Calu3 (cell line): ENCODE data around the gene DDX51. TPM values are rescaled to one million over a fixed set of nuclear protein-coding genes. Genes with fewer than 3 reads are reported as not detected.
"Not testable (repeated sequence)": the region's sequence is repeated elsewhere in the genome, so short reads cannot be mapped to it uniquely, and the experiment has no call there.

Experiments used
- BruUV-seq: library from RNA; stranded (reverse); fragments of 400-500 nt; replicated peaks from 2 replicates; lab custom pipeline; 2021; lab: Mats Ljungman, UMichigan
- CTCF ChIA-PET: fragments of 300-600 bp; sonication (Branson Sonifier 250); formaldehyde crosslinking; loops from one replicate; lab custom pipeline; 2022; ENCODE audit warnings: antibody characterized with exemption; lab: Charles Lee
- DNase-seq: peaks from one replicate; pipeline ENCODE4 v3.0.0; 2022
- H3K27ac Mint-ChIP-seq: one replicate; pipeline ENCODE4 v1.8.0; 2022; ENCODE audit warnings: mixed read lengths; ENCODE audit not compliant: unreplicated experiment
- H3K27me3 Mint-ChIP-seq: one replicate; pipeline ENCODE4 v1.8.0; 2022; ENCODE audit warnings: mixed read lengths; ENCODE audit not compliant: unreplicated experiment
- H3K36me3 Mint-ChIP-seq: one replicate; pipeline ENCODE4 v1.8.0; 2022; ENCODE audit warnings: mild to moderate bottlenecking, moderate library complexity, mixed read lengths; ENCODE audit not compliant: insufficient read depth, unreplicated experiment
- H3K4me1 Mint-ChIP-seq: one replicate; pipeline ENCODE4 v1.8.0; 2022; ENCODE audit warnings: mild to moderate bottlenecking, low read depth, mixed read lengths; ENCODE audit not compliant: unreplicated experiment
- H3K4me3 Mint-ChIP-seq: one replicate; pipeline ENCODE4 v1.8.0; 2022; ENCODE audit warnings: mild to moderate bottlenecking, low read depth, moderate library complexity, mixed read lengths; ENCODE audit not compliant: unreplicated experiment
- H3K9me3 Mint-ChIP-seq: one replicate; pipeline ENCODE4 v1.8.0; 2022; ENCODE audit warnings: low read depth, mixed read lengths; ENCODE audit not compliant: unreplicated experiment
- intact Hi-C: fragments of 100-400 bp; cut with micrococcal nuclease; formaldehyde crosslinking; loops from one replicate; pipeline ENCODE4 v1.10.0; 2022; ENCODE audit not compliant: unreplicated experiment
- total RNA-seq: library from RNA; stranded (reverse); gene quantifications from 2 replicates; pipeline ENCODE4 v1.2.3, GENCODE V29; 2022
- TF ChIP-seq, protein P1 (sequence below): fragments of 200-600 bp; IDR thresholded peaks from one replicate; pipeline ENCODE4 v1.8.0; 2022; ENCODE audit warnings: antibody characterized with exemption; ENCODE audit not compliant: unreplicated experiment

Gene DDX51
- total RNA-seq, 1 experiment from 2014 or later: 46.3 TPM

DNA sequence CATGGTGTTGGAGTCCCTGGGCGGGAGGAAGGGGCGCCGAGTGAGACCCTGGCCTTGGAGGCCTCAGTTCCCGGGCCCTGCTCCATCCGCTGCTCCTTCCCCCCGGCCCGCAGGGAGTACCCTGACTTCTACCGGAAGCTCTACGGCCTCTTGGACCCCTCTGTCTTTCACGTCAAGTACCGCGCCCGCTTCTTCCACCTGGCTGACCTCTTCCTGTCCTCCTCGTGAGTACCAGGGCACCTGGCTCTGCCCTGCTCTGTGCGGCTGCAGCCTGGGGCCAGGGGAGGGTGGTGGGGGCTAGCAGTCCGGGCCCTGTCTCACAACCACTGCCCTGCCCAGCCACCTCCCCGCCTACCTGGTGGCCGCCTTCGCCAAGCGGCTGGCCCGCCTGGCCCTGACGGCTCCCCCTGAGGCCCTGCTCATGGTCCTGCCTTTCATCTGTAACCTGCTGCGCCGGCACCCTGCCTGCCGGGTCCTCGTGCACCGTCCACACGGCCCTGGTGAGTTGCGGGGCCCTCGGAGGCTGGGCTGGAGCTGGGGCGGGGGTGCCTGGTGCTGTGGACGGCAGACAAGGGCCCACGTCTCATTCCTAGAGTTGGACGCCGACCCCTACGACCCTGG lies 7.1 kb upstream of the DDX51 start:
- CTCF ChIA-PET: no interaction called here
- Mint-ChIP-seq H3K36me3 (peaks cover 21% of the 10 kb centered on the region), H3K27ac (no peak overlapping the region), H3K4me1 (no peaks in the 10 kb centered on the region), H3K4me3 (no peak overlapping the region), H3K27me3 (no peaks in the 10 kb centered on the region), H3K9me3 (no peaks in the 10 kb centered on the region)
- intact Hi-C loops: loop anchor here (5.0 kb wide), 1 partner anchor 466 kb away; the partner anchor contains the start of gene P2RX2
- TF ChIP-seq, protein P1, sequence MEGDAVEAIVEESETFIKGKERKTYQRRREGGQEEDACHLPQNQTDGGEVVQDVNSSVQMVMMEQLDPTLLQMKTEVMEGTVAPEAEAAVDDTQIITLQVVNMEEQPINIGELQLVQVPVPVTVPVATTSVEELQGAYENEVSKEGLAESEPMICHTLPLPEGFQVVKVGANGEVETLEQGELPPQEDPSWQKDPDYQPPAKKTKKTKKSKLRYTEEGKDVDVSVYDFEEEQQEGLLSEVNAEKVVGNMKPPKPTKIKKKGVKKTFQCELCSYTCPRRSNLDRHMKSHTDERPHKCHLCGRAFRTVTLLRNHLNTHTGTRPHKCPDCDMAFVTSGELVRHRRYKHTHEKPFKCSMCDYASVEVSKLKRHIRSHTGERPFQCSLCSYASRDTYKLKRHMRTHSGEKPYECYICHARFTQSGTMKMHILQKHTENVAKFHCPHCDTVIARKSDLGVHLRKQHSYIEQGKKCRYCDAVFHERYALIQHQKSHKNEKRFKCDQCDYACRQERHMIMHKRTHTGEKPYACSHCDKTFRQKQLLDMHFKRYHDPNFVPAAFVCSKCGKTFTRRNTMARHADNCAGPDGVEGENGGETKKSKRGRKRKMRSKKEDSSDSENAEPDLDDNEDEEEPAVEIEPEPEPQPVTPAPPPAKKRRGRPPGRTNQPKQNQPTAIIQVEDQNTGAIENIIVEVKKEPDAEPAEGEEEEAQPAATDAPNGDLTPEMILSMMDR: no peak
- TSS peak; percentile 3 for BruUV-seq
- no peak for DNase-seq

DNA sequence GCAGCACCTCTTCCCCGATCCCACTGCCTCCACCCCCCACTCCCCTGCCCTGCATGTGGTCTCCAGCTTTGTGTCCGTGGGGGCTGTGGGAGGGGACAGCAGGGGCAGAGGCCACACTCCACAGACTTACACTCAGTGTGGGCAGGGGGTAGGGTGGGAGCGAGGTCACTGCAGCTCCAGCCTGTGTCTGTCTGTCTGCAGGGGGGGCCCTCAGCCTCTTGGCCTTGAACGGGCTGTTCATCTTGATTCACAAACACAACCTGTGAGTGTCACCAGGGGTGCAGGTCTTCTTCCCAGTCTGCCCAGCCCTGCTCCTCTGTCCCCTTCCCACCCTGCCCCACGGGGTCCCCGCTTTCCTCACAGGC lies 6.6 kb upstream of the DDX51 start:
- H3K4me3 Mint-ChIP-seq: no peak overlapping the region
- intact Hi-C loops: loop anchor here (5.0 kb wide), 1 partner anchor 467 kb away; the partner anchor contains the start of gene P2RX2
- no peaks in the 10 kb centered on the region for H3K27me3 Mint-ChIP-seq
- peaks cover 23% of the 10 kb centered on the region for H3K36me3 Mint-ChIP-seq
- CTCF ChIA-PET: no interaction called here
- DNase-seq: no peak
- TF ChIP-seq, protein P1: no peak
- H3K4me1 Mint-ChIP-seq: peaks cover 1% of the 10 kb centered on the region
- H3K27ac Mint-ChIP-seq: no peak overlapping the region
- BruUV-seq: no TSS peak
- H3K9me3 Mint-ChIP-seq: no peaks in the 10 kb centered on the region

DNA sequence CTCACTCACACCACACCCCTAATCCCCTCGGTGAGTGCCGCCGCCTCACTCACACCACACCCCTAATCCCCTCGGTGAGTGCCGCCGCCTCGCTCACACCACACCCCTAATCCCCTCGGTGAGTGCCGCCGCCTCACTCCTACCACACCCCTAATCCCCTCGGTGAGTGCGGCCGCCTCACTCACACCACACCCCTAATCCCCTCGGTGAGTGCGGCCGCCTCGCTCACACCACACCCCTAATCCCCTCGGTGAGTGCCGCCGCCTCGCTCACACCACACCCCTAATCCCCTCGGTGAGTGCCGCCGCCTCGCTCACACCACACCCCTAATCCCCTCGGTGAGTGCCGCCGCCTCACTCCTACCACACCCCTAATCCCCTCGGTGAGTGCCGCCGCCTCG lies 5.4 kb upstream of the DDX51 start:
- peaks cover 11% of the 10 kb centered on the region for H3K4me1 Mint-ChIP-seq
- intact Hi-C loops, H3K27me3 Mint-ChIP-seq, CTCF ChIA-PET, H3K4me3 Mint-ChIP-seq, H3K9me3 Mint-ChIP-seq, DNase-seq, H3K27ac Mint-ChIP-seq, BruUV-seq: not testable (repeated sequence)
- peaks cover 36% of the 10 kb centered on the region for H3K36me3 Mint-ChIP-seq

DNA sequence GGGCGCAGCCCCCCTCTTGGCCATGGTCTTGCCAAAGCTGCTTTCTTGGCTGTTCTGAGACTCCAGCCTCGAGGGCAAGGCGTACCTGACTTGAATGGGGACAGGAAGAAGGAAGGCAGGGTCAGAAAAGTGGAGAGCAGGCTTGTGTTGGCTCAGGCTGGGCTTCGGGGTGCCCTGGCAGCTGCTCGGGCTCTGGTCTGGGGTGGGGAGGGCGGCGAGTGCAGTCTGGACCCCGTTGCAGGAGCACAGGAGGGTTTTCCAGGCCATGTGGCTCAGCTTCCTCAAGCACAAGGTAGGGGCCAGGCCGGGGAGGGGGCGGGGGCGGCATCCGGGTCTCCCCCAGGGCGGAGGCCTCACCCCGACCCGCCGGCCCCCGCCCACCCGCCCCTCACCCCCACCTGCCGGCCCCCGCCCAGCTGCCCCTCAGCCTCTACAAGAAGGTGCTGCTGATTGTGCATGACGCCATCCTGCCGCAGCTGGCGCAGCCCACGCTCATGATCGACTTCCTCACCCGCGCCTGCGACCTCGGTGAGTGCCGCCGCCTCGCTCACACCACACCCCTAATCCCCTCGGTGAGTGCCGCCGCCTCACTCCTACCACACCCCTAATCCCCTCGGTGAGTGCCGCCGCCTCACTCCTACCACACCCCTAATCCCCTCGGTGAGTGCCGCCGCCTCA lies 4.4 kb upstream of the DDX51 start:
- Mint-ChIP-seq H3K27me3 (no peaks in the 10 kb centered on the region), H3K36me3 (peaks cover 46% of the 10 kb centered on the region), H3K4me1 (peaks cover 11% of the 10 kb centered on the region), H3K4me3 (no peak overlapping the region), H3K9me3 (no peaks in the 10 kb centered on the region), H3K27ac (no peak overlapping the region)
- CTCF ChIA-PET: interaction anchor here (0.6 kb wide), 1 partner anchor 179 kb away, joined by 9 read pairs; no protein-coding TSS in a partner anchor
- intact Hi-C loops: no loop called here
- TF ChIP-seq, protein P1: no peak
- no TSS peak for BruUV-seq
- no peak for DNase-seq
